Loucy (cell line): ENCODE data around the gene MC1R.
"Not testable (repeated sequence)": the region's sequence is repeated elsewhere in the genome, so short reads cannot be mapped to it uniquely, and the experiment has no call there.

Source experiments
- H2AFZ ChIP-seq: fragments of 200-600 bp; sonication (generic); 2 replicates; pipeline ENCODE4 v1.6.0; 2016; ENCODE audit warnings: antibody characterized with exemption, mild to moderate bottlenecking, low read length, moderate library complexity
- H3F3A ChIP-seq: fragments of 200-600 bp; 2 replicates; pipeline ENCODE4 v1.6.0; 2016; ENCODE audit warnings: antibody characterized with exemption, low read depth, mild to moderate bottlenecking
- H3K27me3 ChIP-seq: fragments of 200-600 bp; sonication (generic); 2 replicates; pipeline ENCODE4 v1.6.1; 2014; ENCODE audit warnings: low read length, mild to moderate bottlenecking; ENCODE audit not compliant: insufficient read depth, poor library complexity, severe bottlenecking
- H3K36me3 ChIP-seq: fragments of 200-600 bp; sonication (generic); 2 replicates; pipeline ENCODE4 v1.6.1; 2016; ENCODE audit warnings: low read length; ENCODE audit not compliant: insufficient read depth
- H3K4me1 ChIP-seq: fragments of 200-600 bp; sonication (generic); 2 replicates; pipeline ENCODE4 v1.5.1; 2014; ENCODE audit warnings: low read length, mild to moderate bottlenecking; ENCODE audit not compliant: insufficient read depth, poor library complexity, severe bottlenecking
- H3K4me2 ChIP-seq: fragments of 200-600 bp; sonication (generic); 2 replicates; pipeline ENCODE4 v1.6.0; 2014; ENCODE audit warnings: antibody characterized with exemption, low read length, low read depth, mild to moderate bottlenecking; ENCODE audit not compliant: poor library complexity, severe bottlenecking
- H3K4me3 ChIP-seq: fragments of 200-600 bp; sonication (generic); 2 replicates; pipeline ENCODE4 v1.5.1; 2014; ENCODE audit warnings: low read length, mild to moderate bottlenecking, mixed read lengths; ENCODE audit not compliant: poor library complexity, severe bottlenecking
- H3K79me2 ChIP-seq: fragments of 200-600 bp; sonication (generic); 2 replicates; pipeline ENCODE4 v1.6.1; 2014; ENCODE audit warnings: low read length; ENCODE audit not compliant: insufficient read depth
- H3K9ac ChIP-seq: fragments of 200-600 bp; sonication (generic); 2 replicates; pipeline ENCODE4 v1.6.0; 2014; ENCODE audit warnings: mild to moderate bottlenecking, low read depth, low read length, moderate library complexity; ENCODE audit not compliant: poor library complexity, severe bottlenecking
- H3K9me2 ChIP-seq: fragments of 200-600 bp; sonication (generic); replicated peaks from 2 replicates; pipeline ENCODE4 v1.6.1; 2016; ENCODE audit warnings: low read depth, low read length, mixed read lengths
- H3K9me3 ChIP-seq: fragments of 200-600 bp; sonication (generic); 2 replicates; pipeline ENCODE4 v1.6.1; 2014; ENCODE audit warnings: mild to moderate bottlenecking, antibody characterized with exemption, low read length, low read depth; ENCODE audit not compliant: insufficient read depth
- H4K20me1 ChIP-seq: fragments of 200-600 bp; sonication (generic); 2 replicates; pipeline ENCODE4 v1.6.0; 2014; ENCODE audit warnings: antibody characterized with exemption, low read length, mild to moderate bottlenecking; ENCODE audit not compliant: insufficient read depth, poor library complexity, severe bottlenecking
- EZH2phosphoT487 ChIP-seq: fragments of 200-600 bp; IDR thresholded peaks from 2 replicates; pipeline ENCODE4 v1.6.1; 2018; ENCODE audit warnings: antibody characterized with exemption, mild to moderate bottlenecking, moderate library complexity, borderline replicate concordance
- TF ChIP-seq, protein P1 (sequence below): fragments of 200-600 bp; sonication (generic); conservative IDR thresholded peaks from 2 replicates; pipeline ENCODE4 v1.5.1; 2014; ENCODE audit warnings: mild to moderate bottlenecking, antibody characterized with exemption, low read length

Gene MC1R

DNA sequence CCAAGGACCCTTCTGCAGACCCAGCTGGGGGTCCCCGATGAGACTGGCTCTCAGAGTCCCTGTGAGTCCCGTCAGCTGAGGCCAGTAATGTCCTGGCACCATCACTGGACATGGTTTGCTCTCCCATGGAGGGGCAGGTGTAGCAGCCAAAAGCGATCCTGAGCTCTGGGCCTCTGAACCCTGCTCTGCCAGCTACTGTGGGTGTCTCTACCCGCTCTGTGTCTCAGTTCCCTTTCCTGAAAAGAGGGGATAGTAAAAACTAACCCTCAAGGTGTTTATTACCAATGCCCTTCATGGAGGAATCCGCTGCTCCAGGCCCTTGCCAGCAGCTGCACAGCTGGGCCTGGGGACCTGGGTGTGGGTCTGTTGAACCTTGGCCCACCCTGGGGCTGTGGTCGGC, 13.3 kb downstream of the MC1R start:
- Histone ChIP-seq H3F3A (no peaks in the 10 kb centered on the region), H3K9me3 (no peaks in the 10 kb centered on the region), H3K4me3 (no peak overlapping the region), H3K9me2 (no peaks in the 10 kb centered on the region), H2AFZ (no peak overlapping the region), H3K4me2 (no peak overlapping the region), H4K20me1 (no peaks in the 10 kb centered on the region), H3K36me3 (no peaks in the 10 kb centered on the region), H3K9ac (no peak overlapping the region), H3K4me1 (no peaks in the 10 kb centered on the region), H3K79me2 (no peaks in the 10 kb centered on the region), H3K27me3 (no peaks in the 10 kb centered on the region)
- TF ChIP-seq, protein P1, sequence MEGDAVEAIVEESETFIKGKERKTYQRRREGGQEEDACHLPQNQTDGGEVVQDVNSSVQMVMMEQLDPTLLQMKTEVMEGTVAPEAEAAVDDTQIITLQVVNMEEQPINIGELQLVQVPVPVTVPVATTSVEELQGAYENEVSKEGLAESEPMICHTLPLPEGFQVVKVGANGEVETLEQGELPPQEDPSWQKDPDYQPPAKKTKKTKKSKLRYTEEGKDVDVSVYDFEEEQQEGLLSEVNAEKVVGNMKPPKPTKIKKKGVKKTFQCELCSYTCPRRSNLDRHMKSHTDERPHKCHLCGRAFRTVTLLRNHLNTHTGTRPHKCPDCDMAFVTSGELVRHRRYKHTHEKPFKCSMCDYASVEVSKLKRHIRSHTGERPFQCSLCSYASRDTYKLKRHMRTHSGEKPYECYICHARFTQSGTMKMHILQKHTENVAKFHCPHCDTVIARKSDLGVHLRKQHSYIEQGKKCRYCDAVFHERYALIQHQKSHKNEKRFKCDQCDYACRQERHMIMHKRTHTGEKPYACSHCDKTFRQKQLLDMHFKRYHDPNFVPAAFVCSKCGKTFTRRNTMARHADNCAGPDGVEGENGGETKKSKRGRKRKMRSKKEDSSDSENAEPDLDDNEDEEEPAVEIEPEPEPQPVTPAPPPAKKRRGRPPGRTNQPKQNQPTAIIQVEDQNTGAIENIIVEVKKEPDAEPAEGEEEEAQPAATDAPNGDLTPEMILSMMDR: no peak
- TF ChIP-seq EZH2phosphoT487: no peak

- H3K27me3 ChIP-seq, H3K9me3 ChIP-seq, H3K4me1 ChIP-seq, H4K20me1 ChIP-seq, H3F3A ChIP-seq, H3K4me3 ChIP-seq, H3K9me2 ChIP-seq, H3K79me2 ChIP-seq, H3K9ac ChIP-seq, H2AFZ ChIP-seq, H3K4me2 ChIP-seq, H3K36me3 ChIP-seq: not testable (repeated sequence)
Observed at GRCh38 chr16:89934019-89934418, 15.4 kb downstream of the MC1R start.

GRCh38 chr16:89934611-89935553, 16.2 kb downstream of the MC1R start:
- Histone ChIP-seq H3K27me3 (no peaks in the 10 kb centered on the region), H3K4me1 (no peaks in the 10 kb centered on the region), H3K4me2 (no peak overlapping the region), H2AFZ (no peak overlapping the region), H3K9me2 (no peaks in the 10 kb centered on the region), H4K20me1 (no peaks in the 10 kb centered on the region), H3K79me2 (no peaks in the 10 kb centered on the region), H3K9ac (no peak overlapping the region), H3K36me3 (no peaks in the 10 kb centered on the region), H3F3A (no peaks in the 10 kb centered on the region), H3K4me3 (no peak overlapping the region), H3K9me3 (no peaks in the 10 kb centered on the region)
- TF ChIP-seq, protein P1: no peak
- TF ChIP-seq EZH2phosphoT487: no peak

DNA sequence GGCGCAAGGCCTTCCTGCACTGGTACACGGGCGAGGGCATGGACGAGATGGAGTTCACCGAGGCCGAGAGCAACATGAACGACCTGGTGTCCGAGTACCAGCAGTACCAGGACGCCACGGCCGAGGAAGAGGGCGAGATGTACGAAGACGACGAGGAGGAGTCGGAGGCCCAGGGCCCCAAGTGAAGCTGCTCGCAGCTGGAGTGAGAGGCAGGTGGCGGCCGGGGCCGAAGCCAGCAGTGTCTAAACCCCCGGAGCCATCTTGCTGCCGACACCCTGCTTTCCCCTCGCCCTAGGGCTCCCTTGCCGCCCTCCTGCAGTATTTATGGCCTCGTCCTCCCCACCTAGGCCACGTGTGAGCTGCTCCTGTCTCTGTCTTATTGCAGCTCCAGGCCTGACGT, 17.0 kb downstream of the MC1R start:
- H4K20me1 ChIP-seq, H3K4me3 ChIP-seq, H3K9me3 ChIP-seq, H3K9ac ChIP-seq, H3K4me1 ChIP-seq, H3K27me3 ChIP-seq, H3F3A ChIP-seq, H3K36me3 ChIP-seq, H3K4me2 ChIP-seq, H2AFZ ChIP-seq, H3K79me2 ChIP-seq, H3K9me2 ChIP-seq: not testable (repeated sequence)
